K562 (cell line): Measurements from ENCODE around the gene POU2F3.

ENCODE experiments used
- JUNB ChIP-seq: fragments of 450-650 bp; formaldehyde crosslinking; conservative IDR thresholded peaks from 2 replicates; pipeline ENCODE4 v1.4.0; 2020; ENCODE audit warnings: mild to moderate bottlenecking
- RB1 ChIP-seq: fragments of 450-650 bp; IDR thresholded peaks from 2 replicates; pipeline ENCODE4 v1.6.1; 2017; ENCODE audit warnings: low read depth, mild to moderate bottlenecking
- TCF7L2 ChIP-seq: fragments of 150-350 bp; IDR thresholded peaks from 2 replicates; pipeline ENCODE4 v1.6.1; 2016; ENCODE audit warnings: low read depth, mild to moderate bottlenecking, low read length, moderate library complexity
- ZNF133 ChIP-seq: fragments of 250-450 bp; sonication (Bioruptor Pico); IDR thresholded peaks from 2 replicates; pipeline ENCODE4 v1.4.0; 2020; ENCODE audit warnings: mild to moderate bottlenecking
- TF ChIP-seq, protein P1 (sequence below), 3 experiments: IDR thresholded peaks in 2 of 3; conservative IDR thresholded peaks in 1 of 3; 2 replicates each; pipeline ENCODE4 v1.5.1; 2011 to 2012; ENCODE audit warnings: low read length in 3 of 3, mild to moderate bottlenecking in 3 of 3, control low read depth in 2 of 3, improper control_type of control experiment in 1 of 3, inconsistent platforms in 1 of 3, low read depth in 1 of 3, mixed read lengths in 1 of 3, moderate library complexity in 1 of 3; ENCODE audit not compliant: insufficient read depth in 2 of 3

GRCh38 chr11:120199613-120200012 is 40.3 kb upstream of the POU2F3 start:
- TF ChIP-seq TCF7L2 (no peak), JUNB (CRISPR knock-in tag) (no peak), RB1 (no peak), ZNF133 (CRISPR knock-in tag) (no peak)
- TF ChIP-seq, protein P1, sequence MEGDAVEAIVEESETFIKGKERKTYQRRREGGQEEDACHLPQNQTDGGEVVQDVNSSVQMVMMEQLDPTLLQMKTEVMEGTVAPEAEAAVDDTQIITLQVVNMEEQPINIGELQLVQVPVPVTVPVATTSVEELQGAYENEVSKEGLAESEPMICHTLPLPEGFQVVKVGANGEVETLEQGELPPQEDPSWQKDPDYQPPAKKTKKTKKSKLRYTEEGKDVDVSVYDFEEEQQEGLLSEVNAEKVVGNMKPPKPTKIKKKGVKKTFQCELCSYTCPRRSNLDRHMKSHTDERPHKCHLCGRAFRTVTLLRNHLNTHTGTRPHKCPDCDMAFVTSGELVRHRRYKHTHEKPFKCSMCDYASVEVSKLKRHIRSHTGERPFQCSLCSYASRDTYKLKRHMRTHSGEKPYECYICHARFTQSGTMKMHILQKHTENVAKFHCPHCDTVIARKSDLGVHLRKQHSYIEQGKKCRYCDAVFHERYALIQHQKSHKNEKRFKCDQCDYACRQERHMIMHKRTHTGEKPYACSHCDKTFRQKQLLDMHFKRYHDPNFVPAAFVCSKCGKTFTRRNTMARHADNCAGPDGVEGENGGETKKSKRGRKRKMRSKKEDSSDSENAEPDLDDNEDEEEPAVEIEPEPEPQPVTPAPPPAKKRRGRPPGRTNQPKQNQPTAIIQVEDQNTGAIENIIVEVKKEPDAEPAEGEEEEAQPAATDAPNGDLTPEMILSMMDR (IDR thresholded peaks at IDR 0.05 in 2 of 3, conservative IDR thresholded peaks at IDR 0.05 in 1 of 3; ENCODE audit: insufficient read depth in 2 of 3, low read depth in 1 of 3, low read length in 3 of 3) = no peak
